ENCODE measurements around the gene TMOD1. TPM values are rescaled to one million over a fixed set of nuclear protein-coding genes. Genes with fewer than 3 reads are reported as not detected.

Gene TMOD1
- polyA plus RNA-seq, 1 experiment: 0.10 TPM

DNA sequence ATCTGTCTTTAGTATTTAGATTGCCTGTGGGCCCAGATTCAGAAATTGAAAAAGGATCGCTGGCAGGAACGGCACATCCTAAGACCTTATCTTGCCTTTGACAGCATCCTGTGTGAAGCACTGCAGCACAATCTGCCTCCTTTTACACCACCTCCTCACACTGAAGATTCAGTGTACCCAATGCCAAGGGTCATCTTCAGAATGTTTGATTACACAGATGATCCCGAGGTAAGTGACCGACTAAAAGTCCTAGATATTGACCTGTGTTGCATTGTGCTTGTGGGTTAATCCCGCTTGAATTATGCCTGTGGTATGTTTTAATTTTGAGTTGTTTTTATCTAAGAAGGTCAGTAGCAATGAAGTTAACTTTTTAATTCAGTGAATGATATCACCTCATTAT, 146.5 kb downstream of the TMOD1 start:
- no peak for TF ChIP-seq CTCF (IDR thresholded peaks at IDR 0.05; ENCODE audit: low read depth, low read length)
- Histone ChIP-seq H3K27ac (ENCODE audit: low read depth, low read length) (no peak overlapping the region), H3K27me3 (ENCODE audit: control insufficient read depth, insufficient read depth, low read length) (no peaks in the 10 kb centered on the region), H3K9me3 (ENCODE audit: control insufficient read depth, insufficient read depth, low read length) (no peaks in the 10 kb centered on the region), H3K4me3 (ENCODE audit: low read depth, low read length) (no peak overlapping the region)
- POLR2A ChIA-PET: no interaction called here
- no peak for DNase-seq (ENCODE audit: low read depth, low spot score)
- CTCF ChIA-PET: no interaction called here

Other genes starting within 250 kb of the TMOD1 start
- 0.65 and 1.1 TPM in 2 replicates for gene CCDC180, start 194.0 kb upstream of the TMOD1 start, polyA plus RNA-seq (2011; rRNA removed)
- gene TDRD7, start 89.6 kb upstream of the TMOD1 start, polyA plus RNA-seq (2011; rRNA removed): 7.3 and 8.2 TPM in 2 replicates
- 17.1 and 17.3 TPM in 2 replicates for gene TSTD2, start 131.7 kb downstream of the TMOD1 start, polyA plus RNA-seq (2011; rRNA removed)
- gene NCBP1, start 132.2 kb downstream of the TMOD1 start, polyA plus RNA-seq (2011; rRNA removed): 28.8 and 39.2 TPM in 2 replicates
- gene XPA, start 195.7 kb downstream of the TMOD1 start, polyA plus RNA-seq (2011; rRNA removed): 3.5 and 4.7 TPM in 2 replicates